Mesothelial cell of epicardium (in vitro differentiated cells): ENCODE results near the gene DCAF6. TPM values are rescaled to one million over a fixed set of nuclear protein-coding genes. Genes with fewer than 3 reads are reported as not detected.

Experiments
- DNase-seq, 2 experiments: peaks; one replicate each; pipeline ENCODE4 v3.0.0; 2021; ENCODE audit warnings: low spot score in 2 of 2; ENCODE audit not compliant: unreplicated experiment in 2 of 2
- H3K27ac Mint-ChIP-seq: 2 replicates; pipeline ENCODE4 v1.8.0; 2021; ENCODE audit warnings: mixed read lengths
- H3K27me3 Mint-ChIP-seq: 2 replicates; pipeline ENCODE4 v1.8.0; 2021; ENCODE audit warnings: low read depth, mixed read lengths
- H3K36me3 Mint-ChIP-seq: 2 replicates; pipeline ENCODE4 v1.8.0; 2021; ENCODE audit warnings: mixed read lengths
- H3K4me1 Mint-ChIP-seq: 2 replicates; pipeline ENCODE4 v1.8.0; 2021; ENCODE audit warnings: mixed read lengths
- H3K4me3 Mint-ChIP-seq: 2 replicates; pipeline ENCODE4 v1.8.0; 2021; ENCODE audit warnings: mild to moderate bottlenecking, moderate library complexity, mixed read lengths
- H3K9me3 Mint-ChIP-seq: 2 replicates; pipeline ENCODE4 v1.8.0; 2021; ENCODE audit warnings: mixed read lengths
- CTCF ChIP-seq: fragments of 200-600 bp; sonication (generic); IDR thresholded peaks from one replicate; pipeline ENCODE4 v1.5.0; 2021; ENCODE audit warnings: antibody characterized with exemption; ENCODE audit not compliant: unreplicated experiment
- total RNA-seq: library from RNA; stranded (reverse); gene quantifications from 3 replicates; pipeline ENCODE4 v1.2.1, GENCODE V29; 2021

DCAF6 gene
- total RNA-seq, 1 donor from 2014 or later: 34.0 TPM

GRCh38 chr1:168092566-168093355, 156.3 kb downstream of the DCAF6 start:
- no peak overlapping the region for H3K27ac Mint-ChIP-seq

GRCh38 chr1:168093616-168094015, 157.1 kb downstream of the DCAF6 start:
- Mint-ChIP-seq H3K4me1 (peaks cover 2% of the 10 kb centered on the region), H3K9me3 (no peaks in the 10 kb centered on the region), H3K27me3 (no peaks in the 10 kb centered on the region), H3K4me3 (no peak overlapping the region), H3K27ac (no peak overlapping the region), H3K36me3 (peaks cover 33% of the 10 kb centered on the region)
- no peak for TF ChIP-seq CTCF
- DNase-seq: no peak

More at GRCh38 chr1:168092566-168093355, 156.3 kb downstream of the DCAF6 start:
- Mint-ChIP-seq H3K27me3 (no peaks in the 10 kb centered on the region), H3K9me3 (no peaks in the 10 kb centered on the region), H3K4me1 (no peaks in the 10 kb centered on the region), H3K36me3 (peaks cover 33% of the 10 kb centered on the region), H3K4me3 (no peak overlapping the region)
- DNase-seq: no peak
- no peak for TF ChIP-seq CTCF

- Mint-ChIP-seq H3K4me1 (peaks cover 14% of the 10 kb centered on the region), H3K27ac (no peak overlapping the region), H3K36me3 (peaks cover 33% of the 10 kb centered on the region), H3K27me3 (no peaks in the 10 kb centered on the region), H3K4me3 (no peak overlapping the region), H3K9me3 (no peaks in the 10 kb centered on the region)
- no peak for TF ChIP-seq CTCF
- DNase-seq: no peak
Observed at GRCh38 chr1:168095476-168095875, 159.0 kb downstream of the DCAF6 start.

GRCh38 chr1:168096296-168097165, 160.0 kb downstream of the DCAF6 start:
- H3K36me3 Mint-ChIP-seq: peaks cover 33% of the 10 kb centered on the region
- H3K27me3 Mint-ChIP-seq: no peaks in the 10 kb centered on the region
- H3K4me1 Mint-ChIP-seq: peaks cover 18% of the 10 kb centered on the region
- no peaks in the 10 kb centered on the region for H3K9me3 Mint-ChIP-seq
- no peak for TF ChIP-seq CTCF
- no peak overlapping the region for H3K4me3 Mint-ChIP-seq
- DNase-seq: no peak
- H3K27ac Mint-ChIP-seq: no peak overlapping the region

GRCh38 chr1:168097921-168098528, 161.5 kb downstream of the DCAF6 start:
- Mint-ChIP-seq H3K27me3 (no peaks in the 10 kb centered on the region), H3K9me3 (no peaks in the 10 kb centered on the region), H3K36me3 (peaks cover 38% of the 10 kb centered on the region), H3K4me3 (no peak overlapping the region), H3K4me1 (peaks cover 18% of the 10 kb centered on the region), H3K27ac (no peak overlapping the region)
- no peak for DNase-seq
- TF ChIP-seq CTCF: no peak
